AG04450 (cell line): ENCODE measurements around the gene TSPAN3. TPM values are rescaled to one million over a fixed set of nuclear protein-coding genes. Genes with fewer than 3 reads are reported as not detected.

Experiments
- CTCF ChIA-PET: fragments of 300-600, 350-600 bp; formaldehyde crosslinking; extraction: SDS; loops from one replicate; lab custom pipeline; 2022; ENCODE audit warnings: antibody characterized with exemption, inconsistent platforms; lab: Charles Lee
- POLR2A ChIA-PET: fragments of 350-600 bp; formaldehyde crosslinking; extraction: SDS; loops from one replicate; lab custom pipeline; 2021; ENCODE audit warnings: antibody characterized with exemption, inconsistent platforms; lab: Yijun Ruan, JAX
- DNase-seq: peaks from one replicate; pipeline ENCODE4 v3.0.0-alpha.2; 2011; ENCODE audit warnings: low read depth, low spot score
- H3K27ac ChIP-seq: one replicate; pipeline ENCODE4 v1.5.1; 2012; ENCODE audit warnings: low read depth, low read length, control low read depth
- H3K27me3 ChIP-seq: one replicate; pipeline ENCODE4 v1.6.0; 2012; ENCODE audit warnings: low read length; ENCODE audit not compliant: control insufficient read depth, insufficient read depth
- H3K4me3 ChIP-seq: 2 replicates; pipeline ENCODE4 v1.5.1; 2011; ENCODE audit warnings: mild to moderate bottlenecking, low read depth, low read length, control low read depth
- H3K9me3 ChIP-seq: 2 replicates; pipeline ENCODE4 v1.5.1; 2012; ENCODE audit warnings: low read length; ENCODE audit not compliant: control insufficient read depth, insufficient read depth
- polyA plus RNA-seq: library from polyadenylated mRNA; depleted of rRNA; stranded (reverse); fragments of >200 nt; gene quantifications from 2 replicates; pipeline ENCODE4 v1.2.3, GENCODE V29; 2011
- TF ChIP-seq, protein P1 (sequence below): IDR thresholded peaks from 2 replicates; pipeline ENCODE4 v1.5.1; 2011; ENCODE audit warnings: low read depth, low read length, control low read depth, inconsistent platforms

TSPAN3 gene
- polyA plus RNA-seq, 1 experiment = 410 TPM

DNA sequence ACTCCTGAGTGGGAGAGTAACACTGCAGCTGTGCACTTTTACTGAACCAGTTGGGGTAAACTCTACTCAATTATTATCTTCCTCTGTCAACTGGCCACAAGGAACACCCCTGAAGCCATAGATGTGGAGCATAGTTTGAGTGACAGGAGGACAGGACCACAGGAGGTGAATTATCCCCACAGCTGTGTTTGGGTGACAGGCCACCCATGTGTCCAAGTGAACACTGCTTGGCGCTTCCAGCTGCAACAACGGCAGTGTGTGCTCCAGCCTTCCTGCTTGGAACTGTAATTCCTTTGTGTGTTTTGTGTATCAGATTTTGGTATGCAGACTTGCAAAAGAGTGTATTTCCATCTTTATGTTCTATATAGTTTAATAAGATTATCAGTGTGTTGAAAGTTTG, 20.2 kb upstream of the TSPAN3 start:
- ChIA-PET CTCF (no interaction called here), POLR2A (no interaction called here)
- Histone ChIP-seq H3K27me3 (peaks cover 5% of the 10 kb centered on the region), H3K4me3 (no peak overlapping the region), H3K27ac (no peak overlapping the region), H3K9me3 (no peaks in the 10 kb centered on the region)
- no peak for DNase-seq
- TF ChIP-seq, protein P1, sequence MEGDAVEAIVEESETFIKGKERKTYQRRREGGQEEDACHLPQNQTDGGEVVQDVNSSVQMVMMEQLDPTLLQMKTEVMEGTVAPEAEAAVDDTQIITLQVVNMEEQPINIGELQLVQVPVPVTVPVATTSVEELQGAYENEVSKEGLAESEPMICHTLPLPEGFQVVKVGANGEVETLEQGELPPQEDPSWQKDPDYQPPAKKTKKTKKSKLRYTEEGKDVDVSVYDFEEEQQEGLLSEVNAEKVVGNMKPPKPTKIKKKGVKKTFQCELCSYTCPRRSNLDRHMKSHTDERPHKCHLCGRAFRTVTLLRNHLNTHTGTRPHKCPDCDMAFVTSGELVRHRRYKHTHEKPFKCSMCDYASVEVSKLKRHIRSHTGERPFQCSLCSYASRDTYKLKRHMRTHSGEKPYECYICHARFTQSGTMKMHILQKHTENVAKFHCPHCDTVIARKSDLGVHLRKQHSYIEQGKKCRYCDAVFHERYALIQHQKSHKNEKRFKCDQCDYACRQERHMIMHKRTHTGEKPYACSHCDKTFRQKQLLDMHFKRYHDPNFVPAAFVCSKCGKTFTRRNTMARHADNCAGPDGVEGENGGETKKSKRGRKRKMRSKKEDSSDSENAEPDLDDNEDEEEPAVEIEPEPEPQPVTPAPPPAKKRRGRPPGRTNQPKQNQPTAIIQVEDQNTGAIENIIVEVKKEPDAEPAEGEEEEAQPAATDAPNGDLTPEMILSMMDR = no peak

DNA sequence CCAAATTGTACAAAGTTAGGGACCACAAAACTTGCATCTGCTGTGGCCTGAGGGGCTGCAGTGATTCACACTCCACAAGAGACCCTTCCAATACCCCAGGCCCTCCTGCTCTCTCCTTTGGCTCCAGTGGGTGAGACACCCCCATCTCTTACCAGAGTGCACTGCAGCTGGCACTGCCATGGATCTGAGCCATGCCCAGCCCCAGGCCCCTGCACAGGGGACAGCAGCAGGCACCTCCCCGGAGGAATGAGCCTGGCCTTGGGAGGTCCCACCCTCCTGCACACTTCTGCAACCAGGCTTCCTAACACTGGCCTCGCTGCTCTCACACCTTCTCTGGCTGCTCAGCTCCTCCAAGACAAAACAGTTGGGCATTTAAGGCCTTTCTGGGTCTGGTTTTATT, 16.3 kb upstream of the TSPAN3 start:
- Histone ChIP-seq H3K4me3 (no peak overlapping the region), H3K27me3 (peaks cover 5% of the 10 kb centered on the region), H3K9me3 (no peaks in the 10 kb centered on the region), H3K27ac (no peak overlapping the region)
- DNase-seq = no peak
- POLR2A ChIA-PET = no interaction called here
- CTCF ChIA-PET = interaction anchor here (1.6 kb wide), 1 partner anchor 456 kb away, joined by 4 read pairs; no protein-coding TSS in a partner anchor
- TF ChIP-seq, protein P1 = no peak

DNA sequence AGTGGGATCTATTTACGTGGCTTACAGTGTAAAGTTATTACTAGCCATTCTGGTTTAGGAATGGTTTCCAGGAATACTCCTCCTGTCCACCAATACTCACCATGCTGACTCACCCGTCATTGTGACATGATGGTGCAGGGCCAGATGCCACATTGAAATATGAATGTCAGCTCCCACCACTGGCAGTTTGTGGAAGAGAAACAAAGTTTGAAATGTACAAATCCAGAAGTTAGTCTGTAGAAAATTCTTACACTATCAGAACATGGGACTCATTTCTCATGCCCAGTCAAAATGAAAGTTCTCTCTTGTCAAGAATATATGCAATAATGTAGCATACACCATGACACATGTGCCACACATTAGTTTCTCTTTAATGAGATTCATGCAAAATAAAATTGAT, 14.4 kb upstream of the TSPAN3 start:
- H3K27ac ChIP-seq = no peak overlapping the region
- ChIA-PET POLR2A (no interaction called here), CTCF (no interaction called here)
- DNase-seq = no peak
- TF ChIP-seq, protein P1 = no peak
- peaks cover 2% of the 10 kb centered on the region for H3K27me3 ChIP-seq
- no peaks in the 10 kb centered on the region for H3K9me3 ChIP-seq
- H3K4me3 ChIP-seq = no peak overlapping the region

DNA sequence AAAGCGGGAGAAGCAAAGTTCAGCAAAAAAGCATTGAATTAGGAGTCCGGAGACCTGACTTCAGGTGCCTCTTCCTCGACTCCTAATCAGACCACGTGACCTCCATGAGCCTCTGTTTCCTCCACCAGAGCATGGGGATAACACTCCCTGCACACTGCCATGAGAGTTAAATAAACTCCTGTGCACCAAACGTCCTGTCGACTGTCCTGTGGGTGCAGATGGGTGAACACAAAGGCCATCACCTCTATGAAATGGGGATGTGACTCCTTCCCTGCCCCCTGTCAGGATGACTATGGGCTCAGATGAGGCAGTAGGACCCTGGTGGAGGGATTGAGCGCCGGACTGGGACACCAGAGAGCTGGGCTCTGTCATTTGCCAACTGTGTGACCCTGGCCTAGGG, 13.5 kb upstream of the TSPAN3 start:
- POLR2A ChIA-PET = no interaction called here

DNA sequence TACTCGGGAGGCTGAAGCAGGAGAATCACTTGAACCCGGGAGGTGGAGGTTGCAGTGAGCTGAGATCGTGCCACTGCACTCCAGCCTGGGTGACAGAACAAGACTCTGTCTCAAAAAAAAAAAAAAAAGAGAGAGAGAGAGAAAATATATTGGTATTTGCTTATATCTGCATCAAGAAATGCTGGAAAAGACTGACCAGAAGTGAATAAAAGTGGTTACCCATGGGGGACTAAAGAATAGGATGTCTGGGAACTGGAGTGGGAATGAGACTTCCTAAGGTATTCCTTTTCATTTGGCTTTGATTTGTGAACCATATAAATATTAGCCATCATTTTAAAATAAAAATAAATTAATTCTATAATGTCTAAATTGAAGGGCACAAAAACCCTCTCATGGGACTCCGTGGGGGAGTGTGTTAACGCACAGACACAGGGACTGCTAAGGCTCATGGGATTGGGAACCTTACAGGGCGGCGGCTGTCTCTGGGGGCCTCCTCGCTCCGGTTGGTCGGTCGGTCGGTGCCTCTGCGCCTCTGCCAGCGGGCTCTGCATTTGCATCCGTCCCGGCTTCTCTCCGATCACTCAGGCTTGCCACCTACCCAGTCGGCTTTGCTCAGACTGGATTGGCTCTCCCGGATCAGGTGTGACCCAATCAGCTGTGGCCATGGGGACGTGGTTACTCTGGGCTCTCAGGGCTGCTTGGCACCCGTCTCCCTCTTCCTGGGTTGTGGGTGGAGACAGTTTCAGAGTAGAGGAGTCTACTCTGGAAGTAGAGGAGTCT, 12.7 kb upstream of the TSPAN3 start:
- TF ChIP-seq, protein P1 = no peak
- ChIA-PET POLR2A (no interaction called here), CTCF (interaction anchor here (2.1 kb wide), 1 partner anchor 459 kb away, joined by 6 read pairs; no protein-coding TSS in a partner anchor)
- Histone ChIP-seq H3K27me3 (peaks cover 2% of the 10 kb centered on the region), H3K27ac (no peak overlapping the region), H3K9me3 (no peaks in the 10 kb centered on the region), H3K4me3 (peak overlapping the region; percentile 25; the same call in 1 of the 2 replicates)
- DNase-seq = no peak

More for the DNA sequence above, 13.5 kb upstream of the TSPAN3 start:
- H3K9me3 ChIP-seq = no peaks in the 10 kb centered on the region
- DNase-seq = no peak
- TF ChIP-seq, protein P1 = no peak
- peaks cover 2% of the 10 kb centered on the region for H3K27me3 ChIP-seq
- H3K4me3 ChIP-seq = no peak overlapping the region
- CTCF ChIA-PET = no interaction called here
- no peak overlapping the region for H3K27ac ChIP-seq
